Measurements from ENCODE around the gene ICE2.
"Not testable (repeated sequence)": the region's sequence is repeated elsewhere in the genome, so short reads cannot be mapped to it uniquely, and the experiment has no call there.

Gene ICE2

GRCh38 chr15:60417112-60417511 lies 61.8 kb downstream of the ICE2 start:
- Histone ChIP-seq H3K9ac (ENCODE audit: low read depth, low read length) (no peak overlapping the region), H3K9me3 (ENCODE audit: control insufficient read depth, insufficient read depth, low read length) (no peaks in the 10 kb centered on the region), H3K36me3 (ENCODE audit: insufficient read depth, low read length) (no peaks in the 10 kb centered on the region), H3K4me1 (ENCODE audit: insufficient read depth, low read length) (peaks cover 4% of the 10 kb centered on the region; the same call in 1 of the 2 replicates)

GRCh38 chr15:60416484-60416883 lies 62.5 kb downstream of the ICE2 start:
- Histone ChIP-seq H3K9ac (ENCODE audit: low read depth, low read length) (no peak overlapping the region), H3K4me1 (ENCODE audit: insufficient read depth, low read length) (peaks cover 4% of the 10 kb centered on the region; the same call in 1 of the 2 replicates), H3K36me3 (ENCODE audit: insufficient read depth, low read length) (no peaks in the 10 kb centered on the region), H3K9me3 (ENCODE audit: control insufficient read depth, insufficient read depth, low read length) (no peaks in the 10 kb centered on the region)

GRCh38 chr15:60414016-60414682 lies 64.8 kb downstream of the ICE2 start:
- Histone ChIP-seq H3K9ac (ENCODE audit: low read depth, low read length) (no peak overlapping the region), H3K36me3 (ENCODE audit: insufficient read depth, low read length) (no peaks in the 10 kb centered on the region), H3K4me1 (ENCODE audit: insufficient read depth, low read length) (peaks cover 4% of the 10 kb centered on the region; the same call in 1 of the 2 replicates), H3K9me3 (ENCODE audit: control insufficient read depth, insufficient read depth, low read length) (no peaks in the 10 kb centered on the region)

DNA sequence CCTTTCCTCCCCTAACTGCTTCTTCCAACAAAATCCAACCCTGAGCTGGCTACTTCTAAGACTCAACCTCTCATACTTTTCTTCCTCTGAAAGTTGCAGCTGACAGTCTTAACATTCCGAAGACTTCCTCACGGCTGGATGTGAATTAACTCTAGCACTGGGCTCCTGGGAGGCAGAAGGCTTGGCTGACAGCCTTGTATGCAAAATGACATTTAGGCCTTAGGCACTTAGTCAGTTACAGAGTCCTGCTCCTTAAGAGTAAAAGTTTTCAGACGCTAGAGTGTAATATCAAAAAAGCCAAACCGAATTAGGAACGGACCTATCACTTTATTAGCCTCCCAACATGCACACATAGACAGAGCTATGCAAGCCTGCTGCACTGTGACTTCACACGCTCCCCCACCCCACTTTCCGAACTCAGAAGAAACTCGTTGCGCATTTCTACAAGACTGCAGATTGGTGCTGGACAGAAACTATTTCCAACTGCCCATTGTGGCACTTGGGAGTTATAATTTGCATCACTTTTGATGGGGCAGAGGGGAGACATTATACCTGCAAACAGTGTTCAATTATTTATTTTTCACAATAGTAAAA lies 65.6 kb downstream of the ICE2 start:
- Histone ChIP-seq H3K4me1 (ENCODE audit: insufficient read depth, low read length) (peaks cover 9% of the 10 kb centered on the region; the same call in 1 of the 2 replicates), H3K9ac (ENCODE audit: low read depth, low read length) (no peak overlapping the region), H3K9me3 (ENCODE audit: control insufficient read depth, insufficient read depth, low read length) (no peaks in the 10 kb centered on the region), H3K36me3 (ENCODE audit: insufficient read depth, low read length) (no peaks in the 10 kb centered on the region)

DNA sequence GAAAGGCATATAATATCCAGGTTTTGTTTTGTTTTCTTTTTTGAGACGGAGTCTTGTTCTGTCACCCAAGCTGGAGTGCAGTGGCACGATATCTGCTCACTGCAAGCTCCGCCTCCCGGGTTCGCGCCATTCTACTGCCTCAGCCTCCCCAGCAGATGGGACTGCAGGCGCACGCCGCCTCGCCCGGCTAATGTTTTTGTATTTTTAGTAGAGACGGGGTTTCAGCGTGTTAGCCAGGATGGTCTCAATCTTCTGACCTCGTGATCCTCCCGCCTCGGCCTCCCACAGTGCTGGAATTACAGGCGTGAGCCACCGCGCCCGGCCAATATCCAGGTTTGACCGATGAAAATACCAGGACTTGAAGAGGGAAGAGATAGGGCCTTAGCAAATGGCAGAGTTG lies 66.1 kb downstream of the ICE2 start:
- peaks cover 11% of the 10 kb centered on the region for H3K4me1 ChIP-seq (ENCODE audit: insufficient read depth, low read length)
- H3K36me3 ChIP-seq (ENCODE audit: insufficient read depth, low read length); H3K9me3 ChIP-seq (ENCODE audit: control insufficient read depth, insufficient read depth, low read length): not testable (repeated sequence)

DNA sequence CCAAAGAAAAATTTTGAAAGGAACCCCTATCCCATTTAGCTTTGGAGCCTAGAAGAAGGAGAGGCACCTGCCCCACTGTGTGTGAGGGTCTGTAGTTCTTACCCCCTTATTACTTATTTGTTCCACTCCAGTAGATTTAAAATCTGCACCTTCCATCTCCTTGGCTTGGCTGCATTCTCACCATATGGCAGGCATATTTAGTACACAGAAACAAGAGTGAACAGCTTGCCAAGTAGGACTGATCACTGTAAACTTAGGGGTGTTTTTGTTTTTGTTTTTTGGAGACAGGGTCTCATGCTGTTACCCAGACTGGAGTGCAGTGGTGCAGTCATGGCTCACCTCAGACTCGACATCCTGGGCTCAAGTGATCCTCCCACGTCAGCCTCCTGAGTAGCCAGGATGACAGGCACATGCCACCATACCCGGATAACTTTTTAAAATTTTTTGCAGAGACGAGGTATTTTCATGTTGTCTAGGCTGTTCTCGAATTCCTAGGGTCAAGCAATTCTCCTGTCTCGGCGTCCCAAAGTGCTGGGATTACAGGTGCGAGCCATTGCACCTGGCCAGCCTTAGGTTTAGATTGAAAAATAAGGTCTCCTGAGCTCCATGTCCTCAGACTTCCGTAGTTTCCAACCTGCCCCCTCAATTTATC lies 67.0 kb downstream of the ICE2 start:
- no peaks in the 10 kb centered on the region for H3K36me3 ChIP-seq (ENCODE audit: insufficient read depth, low read length)
- no peaks in the 10 kb centered on the region for H3K9me3 ChIP-seq (ENCODE audit: control insufficient read depth, insufficient read depth, low read length)
- H3K9ac ChIP-seq (ENCODE audit: low read depth, low read length) = no peak overlapping the region
- H3K4me1 ChIP-seq (ENCODE audit: insufficient read depth, low read length) = peaks cover 20% of the 10 kb centered on the region

More for the DNA sequence above, 66.1 kb downstream of the ICE2 start:
- H3K9ac ChIP-seq (ENCODE audit: low read depth, low read length) = not testable (repeated sequence)

DNA sequence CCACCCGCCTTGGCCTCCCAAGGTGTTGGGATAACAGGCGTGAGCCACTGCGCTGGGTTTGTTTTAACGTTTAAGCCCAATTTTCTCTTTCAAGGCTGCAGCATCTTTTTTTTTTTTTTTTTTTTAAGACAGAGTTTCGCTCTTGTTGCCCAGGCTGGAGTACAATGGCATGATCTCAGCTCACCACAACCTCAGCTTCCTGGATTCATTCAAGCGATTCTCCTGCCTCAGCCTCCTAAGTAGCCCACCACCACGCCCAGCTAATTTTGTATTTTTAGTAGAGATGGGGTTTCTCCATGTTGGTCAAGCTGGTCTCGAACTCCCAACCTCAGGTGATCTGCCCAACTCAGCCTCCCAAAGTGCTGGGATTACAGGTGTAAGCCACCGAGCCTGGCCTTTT lies 68.6 kb downstream of the ICE2 start:
- H3K36me3 ChIP-seq (ENCODE audit: insufficient read depth, low read length); H3K9ac ChIP-seq (ENCODE audit: low read depth, low read length); H3K9me3 ChIP-seq (ENCODE audit: control insufficient read depth, insufficient read depth, low read length): not testable (repeated sequence)
- H3K4me1 ChIP-seq (ENCODE audit: insufficient read depth, low read length) = peaks cover 26% of the 10 kb centered on the region

GRCh38 chr15:60408463-60408981 lies 70.4 kb downstream of the ICE2 start:
- no peaks in the 10 kb centered on the region for H3K9me3 ChIP-seq (ENCODE audit: control insufficient read depth, insufficient read depth, low read length)
- H3K36me3 ChIP-seq (ENCODE audit: insufficient read depth, low read length) = no peaks in the 10 kb centered on the region
- no peak overlapping the region for H3K9ac ChIP-seq (ENCODE audit: low read depth, low read length)
- peaks cover 25% of the 10 kb centered on the region for H3K4me1 ChIP-seq (ENCODE audit: insufficient read depth, low read length)

DNA sequence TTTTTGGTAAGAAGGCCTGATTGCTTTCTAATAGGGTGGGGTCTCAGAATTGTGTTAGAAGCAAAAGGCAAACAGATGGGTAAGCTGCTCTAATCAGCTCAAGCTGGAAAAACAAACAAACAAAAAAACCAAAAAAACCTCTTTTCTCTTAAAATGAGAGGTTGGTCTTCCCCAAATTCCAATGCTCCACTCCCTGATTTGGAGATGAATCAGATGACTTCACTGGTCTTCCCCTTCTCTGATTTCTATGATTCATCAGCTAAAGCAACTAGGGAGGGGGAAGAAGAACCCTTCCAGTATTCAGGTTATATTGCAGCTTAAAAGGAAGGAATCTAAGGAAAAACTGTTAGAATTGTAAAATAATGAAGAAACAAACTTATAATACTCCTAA lies 71.5 kb downstream of the ICE2 start:
- Histone ChIP-seq H3K36me3 (ENCODE audit: insufficient read depth, low read length) (no peaks in the 10 kb centered on the region), H3K4me1 (ENCODE audit: insufficient read depth, low read length) (peaks cover 22% of the 10 kb centered on the region), H3K9ac (ENCODE audit: low read depth, low read length) (no peak overlapping the region), H3K9me3 (ENCODE audit: control insufficient read depth, insufficient read depth, low read length) (no peaks in the 10 kb centered on the region)

DNA sequence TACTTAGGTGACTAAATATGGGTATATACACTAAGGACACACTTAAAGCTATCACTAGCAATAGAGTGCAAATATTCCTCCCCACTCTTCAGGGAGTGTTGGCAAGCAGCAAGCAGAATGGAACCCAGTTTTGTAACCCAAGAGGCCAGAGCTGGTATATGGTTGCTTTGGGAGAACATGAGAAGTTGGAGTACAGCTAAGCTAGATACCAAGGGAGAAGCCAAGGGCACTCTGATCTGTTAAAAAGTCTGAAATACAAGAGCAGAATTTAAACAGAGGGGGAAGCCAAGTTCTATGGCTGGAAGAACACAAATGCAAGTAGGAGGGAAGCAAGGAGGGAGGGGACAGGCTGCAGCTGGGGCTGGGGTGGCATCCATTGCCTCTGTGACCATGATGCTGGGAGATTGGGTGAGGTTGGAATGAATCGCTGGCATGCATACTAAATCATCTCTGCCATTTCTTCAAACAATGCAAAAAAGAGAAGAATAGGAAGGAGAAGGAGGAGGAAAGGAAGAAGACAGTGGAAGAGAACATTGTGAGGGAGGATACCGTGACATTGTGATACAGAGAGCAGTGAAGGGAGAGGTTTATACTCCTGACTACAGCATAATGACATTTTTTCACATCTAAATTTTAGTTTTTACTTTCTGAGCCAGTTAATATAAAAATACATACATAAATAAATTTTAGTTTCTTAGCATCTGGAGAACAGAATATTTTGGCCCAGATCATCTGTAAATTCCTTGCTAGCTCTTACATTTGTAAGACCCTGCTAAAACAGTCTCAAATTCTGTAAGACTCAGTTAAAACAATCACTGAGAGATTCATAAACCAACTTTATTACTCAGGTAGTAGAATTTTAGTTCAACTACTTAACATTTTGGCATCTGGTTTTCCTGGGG lies 72.2 kb downstream of the ICE2 start:
- Histone ChIP-seq H3K9ac (ENCODE audit: low read depth, low read length) (no peak overlapping the region), H3K4me1 (ENCODE audit: insufficient read depth, low read length) (peaks cover 22% of the 10 kb centered on the region), H3K36me3 (ENCODE audit: insufficient read depth, low read length) (no peaks in the 10 kb centered on the region), H3K9me3 (ENCODE audit: control insufficient read depth, insufficient read depth, low read length) (no peaks in the 10 kb centered on the region)

GRCh38 chr15:60405399-60405798 lies 73.5 kb downstream of the ICE2 start:
- H3K36me3 ChIP-seq (ENCODE audit: insufficient read depth, low read length) = no peaks in the 10 kb centered on the region
- H3K9ac ChIP-seq (ENCODE audit: low read depth, low read length) = no peak overlapping the region
- peaks cover 29% of the 10 kb centered on the region for H3K4me1 ChIP-seq (ENCODE audit: insufficient read depth, low read length)
- H3K9me3 ChIP-seq (ENCODE audit: control insufficient read depth, insufficient read depth, low read length) = no peaks in the 10 kb centered on the region

DNA sequence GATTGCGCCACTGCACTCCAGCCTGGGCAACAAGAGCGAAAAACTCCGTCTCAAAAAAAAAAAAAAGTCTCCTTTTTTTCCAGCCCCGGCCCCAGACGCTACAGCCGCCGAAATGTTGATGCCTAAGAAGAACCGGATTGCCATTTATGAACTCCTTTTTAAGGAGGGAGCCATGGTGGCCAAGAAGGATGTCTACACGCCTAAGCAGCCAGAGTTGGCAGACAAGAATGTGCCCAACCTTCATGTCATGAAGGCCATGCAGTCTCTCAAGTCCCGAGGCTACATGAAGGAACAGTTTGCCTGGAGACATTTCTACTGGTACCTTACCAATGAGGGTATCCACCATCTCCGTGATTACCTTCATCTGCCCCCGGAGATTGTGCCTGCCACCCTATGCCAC lies 74.6 kb downstream of the ICE2 start:
- peaks cover 39% of the 10 kb centered on the region for H3K4me1 ChIP-seq (ENCODE audit: insufficient read depth, low read length)
- not testable (repeated sequence) for H3K9me3 ChIP-seq (ENCODE audit: control insufficient read depth, insufficient read depth, low read length); H3K9ac ChIP-seq (ENCODE audit: low read depth, low read length); H3K36me3 ChIP-seq (ENCODE audit: insufficient read depth, low read length)

GRCh38 chr15:60400944-60401343 lies 78.0 kb downstream of the ICE2 start:
- H3K36me3 ChIP-seq (ENCODE audit: insufficient read depth, low read length) = peaks cover under 1% of the 10 kb centered on the region; the same call in 1 of the 2 replicates
- peaks cover 26% of the 10 kb centered on the region for H3K4me1 ChIP-seq (ENCODE audit: insufficient read depth, low read length)

DNA sequence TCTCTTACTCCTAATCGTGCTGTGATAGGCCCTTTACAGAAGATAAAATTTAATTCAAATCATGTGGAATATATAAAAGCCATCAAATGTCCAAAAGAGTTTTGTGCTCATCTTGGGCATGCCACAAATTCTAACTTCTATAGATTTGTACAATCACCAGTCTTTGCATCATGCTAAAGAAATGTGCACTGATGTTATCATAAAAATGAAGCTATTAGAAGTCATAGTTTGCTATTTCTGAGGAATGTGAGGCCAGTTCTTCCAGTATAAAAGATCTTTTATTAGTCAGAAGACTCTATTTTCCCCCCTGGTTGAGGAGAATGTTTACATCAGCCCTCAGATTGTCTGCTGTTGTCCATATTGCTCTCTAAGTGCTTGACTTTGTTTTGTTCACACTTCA lies 79.0 kb downstream of the ICE2 start:
- H3K4me1 ChIP-seq (ENCODE audit: insufficient read depth, low read length) = peaks cover 34% of the 10 kb centered on the region
- 0 out of 2 replicates have a peak overlapping the region, but pooled peaks have one; percentile 99 for H3K9ac ChIP-seq (ENCODE audit: low read depth, low read length)

More at GRCh38 chr15:60400944-60401343, 78.0 kb downstream of the ICE2 start:
- Histone ChIP-seq H3K9me3 (ENCODE audit: control insufficient read depth, insufficient read depth, low read length) (no peaks in the 10 kb centered on the region), H3K9ac (ENCODE audit: low read depth, low read length) (no peak overlapping the region)

More for the DNA sequence above, 79.0 kb downstream of the ICE2 start:
- Histone ChIP-seq H3K36me3 (ENCODE audit: insufficient read depth, low read length) (peaks cover 11% of the 10 kb centered on the region), H3K9me3 (ENCODE audit: control insufficient read depth, insufficient read depth, low read length) (no peaks in the 10 kb centered on the region)
